Mesendoderm (in vitro differentiated cells): ENCODE results near the gene SSTR5.

Experiments
- DNase-seq: peaks from one replicate; pipeline ENCODE4 v3.0.0; 2013
- H2AK5ac ChIP-seq: 2 replicates; pipeline ENCODE4 v1.6.1; 2013; ENCODE audit warnings: low read length, inconsistent platforms
- H2BK120ac ChIP-seq: 2 replicates; pipeline ENCODE4 v1.6.1; 2013; ENCODE audit warnings: low read depth, mild to moderate bottlenecking, low read length, moderate library complexity, mixed read lengths
- H2BK15ac ChIP-seq: replicated peaks from 2 replicates; pipeline ENCODE4 v1.6.1; 2013; ENCODE audit warnings: low read depth, mild to moderate bottlenecking, moderate library complexity
- H2BK5ac ChIP-seq: 2 replicates; pipeline ENCODE4 v1.6.1; 2013; ENCODE audit warnings: low read length, inconsistent platforms
- H3K18ac ChIP-seq: 2 replicates; pipeline ENCODE4 v1.6.1; 2013; ENCODE audit warnings: mild to moderate bottlenecking, low read length, mixed read lengths
- H3K23ac ChIP-seq: one replicate; pipeline ENCODE4 v1.6.1; 2013; ENCODE audit warnings: low read length
- H3K27ac ChIP-seq: 2 replicates; pipeline ENCODE4 v1.5.1; 2013; ENCODE audit warnings: low read depth, mild to moderate bottlenecking, inconsistent platforms, low read length, moderate library complexity
- H3K27me3 ChIP-seq: 2 replicates; pipeline ENCODE4 v1.6.1; 2013; ENCODE audit warnings: low read length, control low read depth, mild to moderate bottlenecking, inconsistent platforms; ENCODE audit not compliant: insufficient read depth, poor library complexity
- H3K36me3 ChIP-seq: 2 replicates; pipeline ENCODE4 v1.6.1; 2013; ENCODE audit warnings: low read length, inconsistent platforms; ENCODE audit not compliant: control insufficient read depth, insufficient read depth
- H3K4ac ChIP-seq: one replicate; pipeline ENCODE4 v1.6.1; 2013; ENCODE audit warnings: low read depth, mild to moderate bottlenecking, low read length, moderate library complexity
- H3K4me1 ChIP-seq: 2 replicates; pipeline ENCODE4 v1.6.1; 2013; ENCODE audit warnings: low read depth, low read length, inconsistent platforms; ENCODE audit not compliant: control insufficient read depth
- H3K4me2 ChIP-seq: 2 replicates; pipeline ENCODE4 v1.6.1; 2013; ENCODE audit warnings: low read length
- H3K4me3 ChIP-seq: 2 replicates; pipeline ENCODE4 v1.5.1; 2013; ENCODE audit warnings: mild to moderate bottlenecking, low read length
- H3K56ac ChIP-seq: one replicate; pipeline ENCODE4 v1.6.1; 2013; ENCODE audit warnings: low read length
- H3K79me1 ChIP-seq: 2 replicates; pipeline ENCODE4 v1.6.1; 2013; ENCODE audit warnings: low read length, inconsistent platforms
- H3K79me2 ChIP-seq: 2 replicates; pipeline ENCODE4 v1.6.1; 2013; ENCODE audit warnings: mild to moderate bottlenecking, low read length; ENCODE audit not compliant: control insufficient read depth, insufficient read depth
- H3K9ac ChIP-seq: 2 replicates; pipeline ENCODE4 v1.6.1; 2013; ENCODE audit warnings: low read length, inconsistent platforms
- H4K5ac ChIP-seq: one replicate; pipeline ENCODE4 v1.6.1; 2013; ENCODE audit warnings: low read length
- H4K8ac ChIP-seq: one replicate; pipeline ENCODE4 v1.6.1; 2013; ENCODE audit warnings: low read depth, mild to moderate bottlenecking, control low read depth, low read length, moderate library complexity
- WGBS: extraction: QIAGEN DNeasy Blood & Tissue Kit; methylation state at CpG from one replicate; pipeline ENCODE4 v1.1.7; 2013; ENCODE audit warnings: low lambda C conversion rate, missing lambda C conversion rate; ENCODE audit not compliant: insufficient coverage; ENCODE audit errors: extremely low coverage; 5-methylcytosine and 5-hydroxymethylcytosine counted together

The SSTR5 gene

GRCh38 chr16:1045993-1046911, 26.3 kb upstream of the SSTR5 start:
- Histone ChIP-seq H2BK15ac (no peak overlapping the region), H2BK120ac (no peak overlapping the region), H3K23ac (no peak overlapping the region), H3K27me3 (no peaks in the 10 kb centered on the region), H3K79me1 (no peaks in the 10 kb centered on the region), H3K36me3 (no peaks in the 10 kb centered on the region), H3K79me2 (no peaks in the 10 kb centered on the region), H3K4me3 (no peak overlapping the region), H3K56ac (no peak overlapping the region), H4K8ac (no peak overlapping the region), H3K4me1 (no peaks in the 10 kb centered on the region), H3K27ac (no peak overlapping the region), H3K4ac (no peak overlapping the region), H3K4me2 (no peak overlapping the region), H3K18ac (no peak overlapping the region), H3K9ac (no peak overlapping the region), H4K5ac (no peak overlapping the region), H2BK5ac (no peak overlapping the region), H2AK5ac (no peak overlapping the region)
- no CpG with 5 or more reads among the region's 49 CpGs for WGBS
- DNase-seq: no peak

GRCh38 chr16:1047123-1047522, 25.4 kb upstream of the SSTR5 start:
- Histone ChIP-seq H3K27me3 (no peaks in the 10 kb centered on the region), H2BK15ac (no peak overlapping the region), H3K23ac (no peak overlapping the region), H3K4me2 (no peak overlapping the region), H3K79me2 (no peaks in the 10 kb centered on the region), H2BK5ac (no peak overlapping the region), H3K56ac (no peak overlapping the region), H3K4me3 (no peak overlapping the region), H3K36me3 (no peaks in the 10 kb centered on the region), H4K5ac (no peak overlapping the region), H3K18ac (no peak overlapping the region), H3K27ac (no peak overlapping the region), H2AK5ac (no peak overlapping the region), H3K9ac (no peak overlapping the region), H2BK120ac (no peak overlapping the region), H3K4ac (no peak overlapping the region), H3K4me1 (no peaks in the 10 kb centered on the region), H4K8ac (no peak overlapping the region), H3K79me1 (no peaks in the 10 kb centered on the region)
- no CpG with 5 or more reads among the region's 9 CpGs for WGBS
- DNase-seq: no peak

DNA sequence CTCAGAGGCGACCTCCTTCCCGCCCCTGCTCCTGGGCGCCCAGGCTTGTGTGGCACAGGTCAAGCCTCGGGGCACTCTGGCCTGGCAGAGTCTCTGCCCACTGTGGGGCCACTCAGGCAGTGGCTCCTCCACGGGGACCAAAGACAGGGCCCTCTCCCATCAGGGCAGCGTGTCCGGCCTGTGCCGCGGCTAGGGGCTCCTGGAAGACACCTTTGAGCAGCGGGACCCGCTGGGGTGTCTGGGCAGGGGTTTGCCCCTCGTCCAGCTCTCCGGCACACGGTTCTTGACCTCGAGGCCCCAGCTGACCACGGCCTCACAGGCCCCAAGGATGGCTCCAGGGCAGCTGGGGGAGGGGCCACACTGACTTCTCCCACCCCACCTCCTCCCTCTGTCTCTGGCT, 24.7 kb upstream of the SSTR5 start:
- H3K27me3 ChIP-seq: no peaks in the 10 kb centered on the region
- no peak overlapping the region for H3K4me3 ChIP-seq
- no peaks in the 10 kb centered on the region for H3K79me1 ChIP-seq
- no peaks in the 10 kb centered on the region for H3K36me3 ChIP-seq
- H3K27ac ChIP-seq: no peak overlapping the region
- H2BK120ac ChIP-seq: no peak overlapping the region
- no peak overlapping the region for H3K23ac ChIP-seq
- H3K4me2 ChIP-seq: no peak overlapping the region
- no peaks in the 10 kb centered on the region for H3K4me1 ChIP-seq
- no peak overlapping the region for H2BK15ac ChIP-seq
- H3K4ac ChIP-seq: no peak overlapping the region
- no peak overlapping the region for H3K9ac ChIP-seq
- DNase-seq: no peak
- H3K79me2 ChIP-seq: no peaks in the 10 kb centered on the region
- no CpG with 5 or more reads among the region's 16 CpGs for WGBS
- H2BK5ac ChIP-seq: no peak overlapping the region
- H2AK5ac ChIP-seq: no peak overlapping the region
- H3K18ac ChIP-seq: no peak overlapping the region
- no peak overlapping the region for H3K56ac ChIP-seq
- H4K5ac ChIP-seq: no peak overlapping the region
- no peak overlapping the region for H4K8ac ChIP-seq

DNA sequence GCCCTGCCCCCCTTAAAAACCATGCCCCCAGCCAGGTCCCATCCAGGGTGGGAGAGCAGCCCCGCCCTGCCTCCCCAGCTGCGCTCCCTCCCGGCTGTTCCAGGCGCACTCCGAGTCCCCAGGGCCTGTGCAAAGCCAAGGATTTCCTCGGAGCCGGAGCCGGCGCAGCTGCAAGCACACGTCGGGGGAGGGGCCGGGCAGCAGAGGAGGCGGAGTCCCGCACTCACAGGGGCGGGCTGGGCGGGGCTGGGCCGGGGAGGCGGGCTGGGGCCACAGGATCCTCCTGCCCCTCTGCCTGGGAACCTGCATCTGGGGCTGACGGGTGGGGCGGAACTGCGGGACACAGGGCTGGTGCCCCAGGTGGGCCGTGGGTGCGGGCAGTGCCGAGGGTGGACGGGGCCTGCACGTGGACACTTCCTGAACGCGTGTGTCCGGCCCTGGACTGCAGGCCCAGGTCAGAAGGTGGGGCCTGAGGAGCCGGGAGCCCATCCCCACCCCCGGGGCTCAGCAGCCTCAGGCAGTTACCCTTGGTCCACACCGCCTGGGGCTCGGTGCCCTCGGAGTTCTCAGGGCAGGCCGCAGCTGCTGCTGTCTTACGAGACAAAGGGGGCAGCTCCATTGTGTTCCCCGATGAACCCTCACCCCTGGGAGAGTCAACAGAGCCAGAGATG, 24.0 kb upstream of the SSTR5 start:
- no CpG with 5 or more reads among the region's 37 CpGs for WGBS

DNA sequence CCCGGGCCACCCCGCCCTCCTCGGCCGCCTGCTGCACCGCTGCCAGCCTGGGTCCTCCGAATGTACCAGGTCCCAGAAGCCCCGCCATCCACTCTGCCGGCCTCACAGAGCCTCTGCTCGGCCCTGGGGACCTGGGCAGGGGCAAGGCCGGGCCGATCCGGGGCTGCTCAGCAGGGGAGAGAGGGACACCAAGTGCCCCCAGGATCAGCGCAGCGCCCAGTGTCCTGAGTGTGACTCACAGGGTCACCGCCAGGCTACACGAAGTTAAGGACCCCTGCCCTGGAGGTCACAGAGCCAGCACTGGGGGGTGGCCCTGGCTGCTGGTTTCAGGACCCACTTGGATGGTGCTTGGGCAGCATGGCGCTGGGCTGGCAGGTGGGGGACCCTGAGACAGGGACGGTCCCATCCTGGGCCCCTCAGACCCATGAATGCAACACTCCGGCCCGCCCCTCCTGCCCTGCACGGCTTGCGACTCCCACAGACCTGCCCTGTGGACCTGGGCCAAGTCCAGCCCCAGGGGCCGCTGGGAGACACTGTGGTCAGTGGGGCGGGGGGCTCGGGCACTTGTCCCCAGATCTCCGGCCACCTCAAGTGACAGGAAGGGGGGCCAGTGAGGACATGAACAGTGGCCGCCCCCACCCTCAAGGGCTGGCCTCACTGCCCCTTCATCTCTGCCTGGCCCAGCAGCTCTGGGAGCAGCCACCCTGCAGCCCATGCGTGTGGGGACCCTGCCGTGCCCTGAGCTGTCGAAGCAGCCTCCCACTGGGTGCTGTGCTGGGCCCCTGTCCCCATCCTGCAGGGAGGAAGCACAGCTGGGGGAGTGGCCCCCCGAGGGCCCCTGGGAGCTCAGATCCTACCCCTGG, 23.2 kb upstream of the SSTR5 start:
- DNase-seq: no peak

More for the DNA sequence above, 24.0 kb upstream of the SSTR5 start:
- H3K56ac ChIP-seq: peak overlapping the region; percentile 81
- H3K79me2 ChIP-seq: no peaks in the 10 kb centered on the region
- H3K4me3 ChIP-seq: no peak overlapping the region
- no peak overlapping the region for H2AK5ac ChIP-seq
- no peak overlapping the region for H3K27ac ChIP-seq
- no peak overlapping the region for H4K8ac ChIP-seq
- H3K79me1 ChIP-seq: no peaks in the 10 kb centered on the region
- no peak overlapping the region for H4K5ac ChIP-seq
- no peak overlapping the region for H2BK15ac ChIP-seq
- no peak overlapping the region for H3K18ac ChIP-seq
- no peaks in the 10 kb centered on the region for H3K4me1 ChIP-seq
- H3K23ac ChIP-seq: no peak overlapping the region
- DNase-seq: peak; percentile 83
- H3K36me3 ChIP-seq: no peaks in the 10 kb centered on the region
- no peak overlapping the region for H2BK120ac ChIP-seq
- peak overlapping the region; percentile 61 for H3K9ac ChIP-seq
- H3K27me3 ChIP-seq: no peaks in the 10 kb centered on the region
- H2BK5ac ChIP-seq: no peak overlapping the region
- H3K4me2 ChIP-seq: peak overlapping the region; percentile 56
- H3K4ac ChIP-seq: no peak overlapping the region

More for the DNA sequence above, 23.2 kb upstream of the SSTR5 start:
- Histone ChIP-seq H3K27ac (no peak overlapping the region), H3K79me2 (no peaks in the 10 kb centered on the region), H2AK5ac (no peak overlapping the region), H3K18ac (no peak overlapping the region), H3K27me3 (no peaks in the 10 kb centered on the region), H3K9ac (no peak overlapping the region), H4K8ac (no peak overlapping the region), H3K4me3 (no peak overlapping the region), H2BK15ac (no peak overlapping the region), H2BK5ac (no peak overlapping the region), H4K5ac (no peak overlapping the region), H3K56ac (no peak overlapping the region), H3K4me2 (no peak overlapping the region), H3K79me1 (no peaks in the 10 kb centered on the region), H3K23ac (no peak overlapping the region), H3K36me3 (no peaks in the 10 kb centered on the region), H3K4ac (no peak overlapping the region), H3K4me1 (no peaks in the 10 kb centered on the region), H2BK120ac (no peak overlapping the region)
- WGBS: no CpG with 5 or more reads among the region's 31 CpGs
